GM18858 (cell line): ENCODE data around the gene ASXL1.
"Not testable (repeated sequence)": the region's sequence is repeated elsewhere in the genome, so short reads cannot be mapped to it uniquely, and the experiment has no call there.

Experiments used
- ATAC-seq: cut with Tn5 transposase; IDR thresholded peaks from one replicate; pipeline ENCODE4 v1.9.1; 2021; ENCODE audit not compliant: unreplicated experiment

ASXL1 gene

GRCh38 chr20:32464401-32465091, 106.4 kb downstream of the ASXL1 start:
- no peak for ATAC-seq

- no peak for ATAC-seq
Measured at GRCh38 chr20:32465092-32465900, 107.2 kb downstream of the ASXL1 start.

- not testable (repeated sequence) for ATAC-seq
Measured at GRCh38 chr20:32465901-32466675, 108.0 kb downstream of the ASXL1 start.

GRCh38 chr20:32466739-32467505, 108.8 kb downstream of the ASXL1 start:
- no peak for ATAC-seq

GRCh38 chr20:32467506-32468312, 109.6 kb downstream of the ASXL1 start:
- ATAC-seq, result no peak

GRCh38 chr20:32468313-32468640, 110.1 kb downstream of the ASXL1 start:
- no peak for ATAC-seq

- ATAC-seq, result no peak
Measured at GRCh38 chr20:32468860-32469259, 110.7 kb downstream of the ASXL1 start.

GRCh38 chr20:32470025-32470861, 112.1 kb downstream of the ASXL1 start:
- no peak for ATAC-seq

- ATAC-seq, result no peak
Measured at GRCh38 chr20:32470940-32471339, 112.8 kb downstream of the ASXL1 start.

- ATAC-seq, result no peak
Measured at GRCh38 chr20:32472581-32473207, 114.6 kb downstream of the ASXL1 start.

- no peak for ATAC-seq
Measured at GRCh38 chr20:32473231-32474008, 115.3 kb downstream of the ASXL1 start.

GRCh38 chr20:32474009-32474716, 116.0 kb downstream of the ASXL1 start:
- ATAC-seq, result no peak

GRCh38 chr20:32474717-32474966, 116.5 kb downstream of the ASXL1 start:
- no peak for ATAC-seq

- ATAC-seq, result no peak
Measured at GRCh38 chr20:32474967-32475811, 117.1 kb downstream of the ASXL1 start.

GRCh38 chr20:32476684-32477593, 118.8 kb downstream of the ASXL1 start:
- ATAC-seq, result no peak
